Activated naive CD4-positive, alpha-beta T cell treated with anti-CD3 and anti-CD28 coated beads for 36 hours (primary cell): ENCODE data around the gene BMF. TPM values are rescaled to one million over a fixed set of nuclear protein-coding genes. Genes with fewer than 3 reads are reported as not detected.

Experiments used
- CTCF ChIA-PET: fragments of 350-600 bp; sonication (Branson Sonifier 250); formaldehyde crosslinking; loops from one replicate; lab custom pipeline; 2021; ENCODE audit warnings: antibody characterized with exemption; lab: Charles Lee
- DNase-seq: peaks from one replicate; pipeline ENCODE4 v3.0.0-alpha.2; 2020
- H3K27ac Mint-ChIP-seq: one replicate; pipeline ENCODE4 v1.8.0; 2021; ENCODE audit warnings: mild to moderate bottlenecking, mixed read lengths
- H3K27me3 Mint-ChIP-seq: one replicate; pipeline ENCODE4 v1.8.0; 2021; ENCODE audit warnings: low read depth, mixed read lengths
- H3K36me3 Mint-ChIP-seq: one replicate; pipeline ENCODE4 v1.8.0; 2021; ENCODE audit warnings: low read depth, mixed read lengths
- H3K4me1 Mint-ChIP-seq: one replicate; pipeline ENCODE4 v1.8.0; 2021; ENCODE audit warnings: low read depth, mixed read lengths
- H3K4me3 Mint-ChIP-seq: one replicate; pipeline ENCODE4 v1.8.0; 2021; ENCODE audit warnings: mild to moderate bottlenecking, moderate library complexity, mixed read lengths
- H3K9me3 Mint-ChIP-seq: one replicate; pipeline ENCODE4 v1.8.0; 2021; ENCODE audit warnings: mixed read lengths
- intact Hi-C: fragments of 100-400 bp; cut with micrococcal nuclease; formaldehyde crosslinking; loops from one replicate; pipeline ENCODE4 v1.15.1; 2023
- total RNA-seq, 2 experiments: library from RNA; stranded (reverse); gene quantifications; one replicate each; pipeline ENCODE4 v1.2.3, GENCODE V29; 2021

BMF gene
- total RNA-seq, 2 experiments from 2014 or later, result 9.4 to 10.3 TPM

- no peaks in the 10 kb centered on the region for H3K9me3 Mint-ChIP-seq
- peaks cover 70% of the 10 kb centered on the region for H3K4me1 Mint-ChIP-seq
- peak overlapping the region; percentile 54 for H3K4me3 Mint-ChIP-seq
- CTCF ChIA-PET, result interaction anchor here (0.7 to 14.7 kb wide), 7 partner anchors 11 to 239 kb away, joined by 3 to 189 read pairs (median 5); partner anchors contain the start of gene BMF
- no peaks in the 10 kb centered on the region for H3K27me3 Mint-ChIP-seq
- DNase-seq, result peak; percentile 87
- intact Hi-C loops, result loop anchor here (1.0 kb wide), 3 partner anchors 9 to 51 kb away; no protein-coding TSS in a partner anchor
- no peaks in the 10 kb centered on the region for H3K36me3 Mint-ChIP-seq
- H3K27ac Mint-ChIP-seq, result peak overlapping the region; percentile 96
Observed at GRCh38 chr15:40098489-40099261, 10.0 kb downstream of the BMF start.

- intact Hi-C loops, result loop anchor here (1.0 to 2.0 kb wide), 5 partner anchors 9 to 51 kb away; no protein-coding TSS in a partner anchor
- peak overlapping the region; percentile 54 for H3K4me3 Mint-ChIP-seq
- peaks cover 70% of the 10 kb centered on the region for H3K4me1 Mint-ChIP-seq
- no peaks in the 10 kb centered on the region for H3K9me3 Mint-ChIP-seq
- H3K27me3 Mint-ChIP-seq, result no peaks in the 10 kb centered on the region
- DNase-seq, result no peak
- H3K27ac Mint-ChIP-seq, result peak overlapping the region; percentile 96
- CTCF ChIA-PET, result interaction anchor here (0.6 to 14.7 kb wide), 5 partner anchors 13 to 240 kb away, joined by 3 to 189 read pairs (median 21); partner anchors contain the start of gene BMF
- no peaks in the 10 kb centered on the region for H3K36me3 Mint-ChIP-seq
Observed at GRCh38 chr15:40097968-40098476, 10.7 kb downstream of the BMF start.

GRCh38 chr15:40097096-40097967 lies 11.3 kb downstream of the BMF start:
- DNase-seq, result no peak

DNA sequence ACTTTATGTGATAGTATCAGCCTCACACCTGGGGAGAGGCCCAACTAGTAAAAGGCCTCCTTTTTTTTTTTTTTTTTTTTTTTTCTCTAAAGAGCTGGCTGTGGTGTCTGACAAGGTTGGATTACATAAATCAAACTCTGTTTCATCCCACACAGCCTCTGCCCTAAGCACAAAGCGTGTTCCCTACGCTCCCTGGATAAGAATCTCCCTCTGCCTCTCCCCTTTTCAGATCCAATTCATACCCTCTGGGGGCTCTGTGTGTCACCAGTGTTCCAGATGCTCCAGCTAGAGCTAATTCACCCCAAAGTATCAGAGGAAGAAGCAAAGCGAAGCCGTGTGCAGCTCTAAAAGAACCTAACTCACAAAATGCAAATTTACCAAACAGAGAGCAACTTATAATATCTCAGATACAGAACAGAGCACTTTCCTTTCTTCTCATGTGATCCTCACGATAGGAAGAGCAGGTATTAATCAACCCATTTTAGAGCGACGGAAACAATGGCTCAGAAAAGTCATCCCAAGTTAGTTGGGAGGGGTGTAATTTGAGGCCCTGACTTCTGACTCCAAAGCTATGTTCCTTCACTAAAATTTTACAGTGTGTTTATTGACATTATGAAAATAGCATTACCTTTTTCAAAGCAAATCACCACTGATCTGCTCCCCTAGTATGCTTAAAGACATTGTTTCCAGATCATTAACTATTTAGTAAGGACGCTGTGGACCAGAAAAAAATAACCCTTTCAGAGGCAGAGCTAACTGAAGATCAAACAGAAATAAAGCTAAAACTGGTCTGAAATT lies 12.4 kb downstream of the BMF start:
- DNase-seq, result peak; percentile 39
- Mint-ChIP-seq H3K27ac (peak overlapping the region; percentile 96), H3K36me3 (no peaks in the 10 kb centered on the region), H3K4me3 (no peak overlapping the region), H3K4me1 (peaks cover 63% of the 10 kb centered on the region), H3K9me3 (no peaks in the 10 kb centered on the region), H3K27me3 (no peaks in the 10 kb centered on the region)
- CTCF ChIA-PET, result interaction anchor here (0.6 to 14.7 kb wide), 9 partner anchors 15 to 178 kb away, joined by 3 to 189 read pairs (median 4); partner anchors contain the start of gene BMF
- intact Hi-C loops, result loop anchor here (1.0 to 2.0 kb wide), 3 partner anchors 15 to 65 kb away; partner anchors contain the start of gene BUB1B

More at GRCh38 chr15:40097096-40097967, 11.3 kb downstream of the BMF start:
- no peaks in the 10 kb centered on the region for H3K27me3 Mint-ChIP-seq
- H3K4me1 Mint-ChIP-seq, result peaks cover 68% of the 10 kb centered on the region
- no peaks in the 10 kb centered on the region for H3K36me3 Mint-ChIP-seq
- H3K4me3 Mint-ChIP-seq, result no peak overlapping the region
- intact Hi-C loops, result loop anchor here (2.0 kb wide), 2 partner anchors 17 to 31 kb away; no protein-coding TSS in a partner anchor
- peak overlapping the region; percentile 96 for H3K27ac Mint-ChIP-seq
- H3K9me3 Mint-ChIP-seq, result no peaks in the 10 kb centered on the region
- CTCF ChIA-PET, result interaction anchor here (0.6 to 14.7 kb wide), 10 partner anchors 14 to 241 kb away, joined by 3 to 189 read pairs (median 4); partner anchors contain the start of gene BMF

DNA sequence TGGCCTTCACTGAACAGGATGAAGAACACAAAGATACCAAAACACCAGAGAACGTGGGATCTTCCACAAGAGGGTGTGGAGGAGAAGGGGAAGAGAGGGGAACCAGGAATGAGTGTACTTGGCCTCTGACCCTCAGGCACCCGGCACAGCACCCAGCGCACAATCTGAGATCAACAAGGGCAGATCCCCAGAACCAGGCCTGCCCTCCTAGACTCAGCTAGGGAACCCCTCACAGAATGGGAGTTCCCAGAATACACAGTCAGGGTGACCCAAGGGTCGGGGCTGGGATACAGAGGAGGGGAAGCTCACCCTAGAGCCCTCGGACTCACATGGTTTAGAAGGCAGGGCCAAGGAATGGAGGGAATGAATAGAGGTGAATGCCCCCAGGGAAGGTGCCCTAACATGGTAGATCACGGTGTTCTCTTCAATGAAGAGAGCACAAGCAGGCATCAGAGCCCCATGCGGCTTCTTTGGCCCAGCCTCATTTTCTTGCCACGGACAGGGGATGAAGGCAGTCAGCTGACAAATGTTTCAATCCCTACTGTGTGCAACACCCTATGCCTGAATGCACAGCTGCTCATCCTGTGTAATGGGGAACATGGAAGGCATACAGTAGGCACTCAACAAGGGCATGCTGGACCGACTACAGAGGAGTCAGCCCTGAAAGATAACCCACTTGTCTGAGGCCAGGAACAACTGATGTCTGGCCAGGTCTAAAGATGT lies 13.1 kb downstream of the BMF start:
- Mint-ChIP-seq H3K27me3 (no peaks in the 10 kb centered on the region), H3K9me3 (no peaks in the 10 kb centered on the region), H3K27ac (peak overlapping the region; percentile 96), H3K4me1 (peaks cover 55% of the 10 kb centered on the region), H3K4me3 (no peak overlapping the region), H3K36me3 (no peaks in the 10 kb centered on the region)
- intact Hi-C loops, result loop anchor here (1.0 to 2.0 kb wide), 3 partner anchors 15 to 66 kb away; partner anchors contain the start of gene BUB1B
- DNase-seq, result no peak
- CTCF ChIA-PET, result interaction anchor here (0.6 to 14.7 kb wide), 6 partner anchors 16 to 178 kb away, joined by 3 to 189 read pairs (median 8); partner anchors contain the start of gene BMF

- H3K27ac Mint-ChIP-seq, result no peak overlapping the region
- DNase-seq, result no peak
- CTCF ChIA-PET, result interaction anchor here (1.0 to 14.7 kb wide), 2 partner anchors 17 to 47 kb away, joined by 3 to 189 read pairs; partner anchors contain the start of gene BMF
- no peaks in the 10 kb centered on the region for H3K9me3 Mint-ChIP-seq
- H3K27me3 Mint-ChIP-seq, result no peaks in the 10 kb centered on the region
- H3K4me3 Mint-ChIP-seq, result no peak overlapping the region
- intact Hi-C loops, result no loop called here
- H3K4me1 Mint-ChIP-seq, result peaks cover 43% of the 10 kb centered on the region
- no peaks in the 10 kb centered on the region for H3K36me3 Mint-ChIP-seq
Observed at GRCh38 chr15:40094156-40094555, 14.5 kb downstream of the BMF start.

DNA sequence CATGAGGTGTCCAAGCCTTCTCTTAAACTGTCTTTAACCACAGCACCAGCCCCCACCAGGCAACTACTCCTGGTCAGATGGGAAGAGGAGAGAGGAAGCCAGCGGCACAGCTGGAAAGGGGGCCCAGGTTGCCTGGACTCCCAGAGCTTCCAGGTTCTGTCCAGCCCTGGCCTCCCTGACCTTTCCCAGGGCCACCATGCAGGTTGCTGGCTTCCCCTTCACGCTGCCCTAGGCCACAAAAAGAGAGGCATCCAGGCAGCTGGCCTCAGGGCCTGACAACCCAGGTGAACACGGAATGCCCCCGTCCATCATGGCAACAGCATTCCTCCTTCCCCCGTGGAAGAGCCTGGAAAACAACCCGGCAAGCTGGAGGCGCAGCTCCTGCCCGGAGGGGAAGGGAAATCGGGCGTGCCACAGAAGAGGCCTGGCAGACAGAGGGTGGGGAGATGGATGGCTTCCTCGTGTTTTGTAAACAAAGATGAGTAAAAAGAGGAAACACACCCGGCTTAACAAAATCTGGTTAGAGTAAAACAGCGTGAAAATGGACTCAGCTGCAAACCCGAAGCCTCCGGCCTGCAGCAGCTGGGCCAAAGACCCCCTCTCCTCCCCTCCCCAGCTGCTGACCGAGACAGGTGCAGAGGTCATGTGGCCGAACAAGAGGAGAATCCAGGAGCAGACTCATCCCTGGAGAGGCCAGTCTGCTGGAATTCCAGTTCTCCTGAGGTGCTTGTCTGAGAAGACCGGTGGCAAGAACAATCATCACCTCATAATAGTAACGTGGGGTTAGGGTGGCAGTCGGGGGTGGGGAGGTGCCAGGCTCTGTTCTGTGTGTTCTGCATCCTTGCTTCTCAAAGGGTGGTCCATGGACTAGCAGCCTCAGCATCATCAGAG lies 15.5 kb downstream of the BMF start:
- Mint-ChIP-seq H3K27me3 (no peaks in the 10 kb centered on the region), H3K9me3 (no peaks in the 10 kb centered on the region), H3K4me1 (peaks cover 34% of the 10 kb centered on the region), H3K4me3 (no peak overlapping the region), H3K27ac (no peak overlapping the region), H3K36me3 (no peaks in the 10 kb centered on the region)
- intact Hi-C loops, result no loop called here
- no peak for DNase-seq
- CTCF ChIA-PET, result interaction anchor here (0.8 to 14.7 kb wide), 3 partner anchors 18 to 48 kb away, joined by 3 to 189 read pairs (median 3); partner anchors contain the start of gene BMF

GRCh38 chr15:40092256-40092978 lies 16.3 kb downstream of the BMF start:
- no peak overlapping the region for H3K4me3 Mint-ChIP-seq
- CTCF ChIA-PET, result interaction anchor here (0.6 to 14.7 kb wide), 4 partner anchors 12 to 47 kb away, joined by 3 to 189 read pairs (median 3); partner anchors contain the start of gene BMF
- H3K9me3 Mint-ChIP-seq, result no peaks in the 10 kb centered on the region
- H3K27me3 Mint-ChIP-seq, result no peaks in the 10 kb centered on the region
- H3K36me3 Mint-ChIP-seq, result no peaks in the 10 kb centered on the region
- intact Hi-C loops, result no loop called here
- peaks cover 26% of the 10 kb centered on the region for H3K4me1 Mint-ChIP-seq
- DNase-seq, result no peak
- H3K27ac Mint-ChIP-seq, result no peak overlapping the region

- Mint-ChIP-seq H3K36me3 (no peaks in the 10 kb centered on the region), H3K4me1 (peaks cover 21% of the 10 kb centered on the region), H3K27ac (no peak overlapping the region), H3K27me3 (no peaks in the 10 kb centered on the region), H3K4me3 (no peak overlapping the region), H3K9me3 (no peaks in the 10 kb centered on the region)
- DNase-seq, result no peak
- CTCF ChIA-PET, result interaction anchor here (0.6 to 0.8 kb wide), 2 partner anchors 12 to 40 kb away, joined by 3 read pairs; no protein-coding TSS in a partner anchor
- intact Hi-C loops, result no loop called here
Observed at GRCh38 chr15:40091861-40092255, 16.8 kb downstream of the BMF start.
